B cell (primary cell): ENCODE results near the gene MYL6.

Experiments used
- EZH2 ChIP-seq: IDR thresholded peaks from 2 replicates; pipeline ENCODE4 v1.6.1; 2012; ENCODE audit warnings: borderline replicate concordance, low read depth, mild to moderate bottlenecking, moderate library complexity, low read length; ENCODE audit not compliant: insufficient read depth, poor library complexity, severe bottlenecking
- TF ChIP-seq, protein P1 (sequence below): fragments of 200-600 bp; IDR thresholded peaks from one replicate; pipeline ENCODE4 v1.8.0; 2022; ENCODE audit warnings: antibody characterized with exemption, mild to moderate bottlenecking

DNA sequence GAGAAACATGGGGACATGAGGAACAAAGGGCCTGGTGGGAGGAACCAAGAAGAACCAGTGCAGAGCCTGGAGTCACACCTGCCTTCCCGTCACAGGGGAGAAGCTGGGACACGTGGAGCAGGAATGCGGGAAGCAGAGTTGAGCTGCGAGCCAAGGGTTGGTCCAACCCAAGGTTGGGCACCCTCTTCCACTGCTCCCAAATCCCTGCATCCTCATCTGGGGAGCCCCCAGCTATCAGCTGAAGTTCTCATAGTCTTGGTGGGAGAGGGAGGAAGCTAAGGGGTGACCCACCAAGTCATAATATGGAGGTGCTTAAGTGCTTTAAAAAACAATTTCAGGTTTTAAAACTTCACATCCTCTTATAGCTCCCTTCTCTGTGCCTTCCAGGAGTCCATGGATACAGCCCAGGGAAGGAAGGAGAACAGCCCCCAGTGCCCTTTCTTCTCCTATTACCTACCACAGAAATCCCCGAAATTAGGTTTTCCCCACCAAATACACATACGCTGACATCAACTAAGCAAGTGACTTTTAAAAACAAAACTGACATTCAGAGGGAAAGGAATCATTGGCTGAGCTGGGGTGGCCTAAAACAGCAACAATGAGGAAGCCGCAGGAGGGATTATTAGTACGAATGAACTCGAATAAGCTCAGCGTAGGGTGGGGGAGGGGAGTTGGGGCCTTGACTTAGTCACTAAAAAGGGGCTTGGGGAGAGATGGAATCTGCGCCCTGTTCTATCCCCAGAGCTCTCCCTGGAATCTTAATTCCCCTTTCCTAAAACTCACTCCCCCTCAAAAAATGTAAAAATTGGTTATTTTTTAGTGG lies 4.5 kb downstream of the MYL6 start:
- TF ChIP-seq, protein P1, sequence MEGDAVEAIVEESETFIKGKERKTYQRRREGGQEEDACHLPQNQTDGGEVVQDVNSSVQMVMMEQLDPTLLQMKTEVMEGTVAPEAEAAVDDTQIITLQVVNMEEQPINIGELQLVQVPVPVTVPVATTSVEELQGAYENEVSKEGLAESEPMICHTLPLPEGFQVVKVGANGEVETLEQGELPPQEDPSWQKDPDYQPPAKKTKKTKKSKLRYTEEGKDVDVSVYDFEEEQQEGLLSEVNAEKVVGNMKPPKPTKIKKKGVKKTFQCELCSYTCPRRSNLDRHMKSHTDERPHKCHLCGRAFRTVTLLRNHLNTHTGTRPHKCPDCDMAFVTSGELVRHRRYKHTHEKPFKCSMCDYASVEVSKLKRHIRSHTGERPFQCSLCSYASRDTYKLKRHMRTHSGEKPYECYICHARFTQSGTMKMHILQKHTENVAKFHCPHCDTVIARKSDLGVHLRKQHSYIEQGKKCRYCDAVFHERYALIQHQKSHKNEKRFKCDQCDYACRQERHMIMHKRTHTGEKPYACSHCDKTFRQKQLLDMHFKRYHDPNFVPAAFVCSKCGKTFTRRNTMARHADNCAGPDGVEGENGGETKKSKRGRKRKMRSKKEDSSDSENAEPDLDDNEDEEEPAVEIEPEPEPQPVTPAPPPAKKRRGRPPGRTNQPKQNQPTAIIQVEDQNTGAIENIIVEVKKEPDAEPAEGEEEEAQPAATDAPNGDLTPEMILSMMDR, result no peak
- TF ChIP-seq EZH2, result no peak
